Colonic mucosa (tissue), 4 donors: Measurements from ENCODE around the gene FAT4. TPM values are rescaled to one million over a fixed set of nuclear protein-coding genes. Genes with fewer than 3 reads are reported as not detected.
A peak's percentile ranks its signal among the peaks of the same experiment; 100 is the strongest.

ENCODE experiments used
- DNase-seq: peaks from one replicate; pipeline ENCODE4 v3.0.0-alpha.2; 2020
- H3K27ac ChIP-seq: fragments of 200-600 bp; one replicate; pipeline ENCODE4 v1.8.0; 2021
- H3K27me3 ChIP-seq: fragments of 200-600 bp; one replicate; pipeline ENCODE4 v1.8.0; 2021
- H3K36me3 ChIP-seq: fragments of 200-600 bp; one replicate; pipeline ENCODE4 v1.8.0; 2021
- H3K4me1 ChIP-seq: fragments of 200-600 bp; one replicate; pipeline ENCODE4 v1.8.0; 2021; ENCODE audit warnings: mild to moderate bottlenecking
- H3K4me3 ChIP-seq: fragments of 200-600 bp; one replicate; pipeline ENCODE4 v1.8.0; 2021
- H3K9ac ChIP-seq, 2 donors: one replicate each; pipeline ENCODE4 v1.7.0; 2013; ENCODE audit warnings: control low read depth in 2 of 2, low read depth in 2 of 2, low read length in 2 of 2
- H3K9me3 ChIP-seq: fragments of 200-600 bp; one replicate; pipeline ENCODE4 v1.8.0; 2021
- intact Hi-C: fragments of 100-400 bp; cut with DNase I; formaldehyde crosslinking; loops from one replicate; pipeline ENCODE4 v1.14.1; 2022
- total RNA-seq, 2 donors: library from RNA; stranded (reverse); fragmentation: NEBNext Ultra II Directional in 1 of 2; extraction: Animal tissue kit (Norgen Biotek cat#: 25700) in 1 of 2; gene quantifications; one replicate each; pipeline ENCODE4 v1.2.1, GENCODE V29; 2021
- TF ChIP-seq, protein P1 (sequence below): fragments of 200-600 bp; IDR thresholded peaks from one replicate; pipeline ENCODE4 v1.8.0; 2022; ENCODE audit warnings: antibody characterized with exemption, mild to moderate bottlenecking
- donor health status: healthy.
- donor health status: DM: no; HTN: no; CAD: no.
- donor health status: DM: no; HTN: no; CAD: no.

Gene FAT4, protein sequence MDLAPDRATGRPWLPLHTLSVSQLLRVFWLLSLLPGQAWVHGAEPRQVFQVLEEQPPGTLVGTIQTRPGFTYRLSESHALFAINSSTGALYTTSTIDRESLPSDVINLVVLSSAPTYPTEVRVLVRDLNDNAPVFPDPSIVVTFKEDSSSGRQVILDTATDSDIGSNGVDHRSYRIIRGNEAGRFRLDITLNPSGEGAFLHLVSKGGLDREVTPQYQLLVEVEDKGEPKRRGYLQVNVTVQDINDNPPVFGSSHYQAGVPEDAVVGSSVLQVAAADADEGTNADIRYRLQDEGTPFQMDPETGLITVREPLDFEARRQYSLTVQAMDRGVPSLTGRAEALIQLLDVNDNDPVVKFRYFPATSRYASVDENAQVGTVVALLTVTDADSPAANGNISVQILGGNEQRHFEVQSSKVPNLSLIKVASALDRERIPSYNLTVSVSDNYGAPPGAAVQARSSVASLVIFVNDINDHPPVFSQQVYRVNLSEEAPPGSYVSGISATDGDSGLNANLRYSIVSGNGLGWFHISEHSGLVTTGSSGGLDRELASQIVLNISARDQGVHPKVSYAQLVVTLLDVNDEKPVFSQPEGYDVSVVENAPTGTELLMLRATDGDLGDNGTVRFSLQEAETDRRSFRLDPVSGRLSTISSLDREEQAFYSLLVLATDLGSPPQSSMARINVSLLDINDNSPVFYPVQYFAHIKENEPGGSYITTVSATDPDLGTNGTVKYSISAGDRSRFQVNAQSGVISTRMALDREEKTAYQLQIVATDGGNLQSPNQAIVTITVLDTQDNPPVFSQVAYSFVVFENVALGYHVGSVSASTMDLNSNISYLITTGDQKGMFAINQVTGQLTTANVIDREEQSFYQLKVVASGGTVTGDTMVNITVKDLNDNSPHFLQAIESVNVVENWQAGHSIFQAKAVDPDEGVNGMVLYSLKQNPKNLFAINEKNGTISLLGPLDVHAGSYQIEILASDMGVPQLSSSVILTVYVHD (N-terminal part only)
- 1 to 10 TPM; 1.5 to 4.3 TPM for total RNA-seq

GRCh38 chr4:125314676-125315575, at the start of gene FAT4:
Gene FAT4, plus strand, starts transcription at chr4:125314955. Its CDS starts 1,457 bp downstream, at chr4:125316412.
- H3K9me3 ChIP-seq = no peaks in the 10 kb centered on the region
- intact Hi-C loops = loop anchor here (5.0 to 10.0 kb wide), 2 partner anchors 422 to 1290 kb away; no protein-coding TSS in a partner anchor
- no peaks in the 10 kb centered on the region for H3K4me1 ChIP-seq
- TF ChIP-seq, protein P1, sequence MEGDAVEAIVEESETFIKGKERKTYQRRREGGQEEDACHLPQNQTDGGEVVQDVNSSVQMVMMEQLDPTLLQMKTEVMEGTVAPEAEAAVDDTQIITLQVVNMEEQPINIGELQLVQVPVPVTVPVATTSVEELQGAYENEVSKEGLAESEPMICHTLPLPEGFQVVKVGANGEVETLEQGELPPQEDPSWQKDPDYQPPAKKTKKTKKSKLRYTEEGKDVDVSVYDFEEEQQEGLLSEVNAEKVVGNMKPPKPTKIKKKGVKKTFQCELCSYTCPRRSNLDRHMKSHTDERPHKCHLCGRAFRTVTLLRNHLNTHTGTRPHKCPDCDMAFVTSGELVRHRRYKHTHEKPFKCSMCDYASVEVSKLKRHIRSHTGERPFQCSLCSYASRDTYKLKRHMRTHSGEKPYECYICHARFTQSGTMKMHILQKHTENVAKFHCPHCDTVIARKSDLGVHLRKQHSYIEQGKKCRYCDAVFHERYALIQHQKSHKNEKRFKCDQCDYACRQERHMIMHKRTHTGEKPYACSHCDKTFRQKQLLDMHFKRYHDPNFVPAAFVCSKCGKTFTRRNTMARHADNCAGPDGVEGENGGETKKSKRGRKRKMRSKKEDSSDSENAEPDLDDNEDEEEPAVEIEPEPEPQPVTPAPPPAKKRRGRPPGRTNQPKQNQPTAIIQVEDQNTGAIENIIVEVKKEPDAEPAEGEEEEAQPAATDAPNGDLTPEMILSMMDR = no peak
- peak within 1 kb of the TSS; percentile 73 for H3K27ac ChIP-seq
- H3K4me3 ChIP-seq = peak within 1 kb of the TSS; percentile 62
- peak; percentile 77 for DNase-seq
- no peaks in the 10 kb centered on the region for H3K36me3 ChIP-seq
- peaks cover 14% of the 10 kb centered on the region for H3K27me3 ChIP-seq
- H3K9ac ChIP-seq = peak within 1 kb of the TSS; percentile 51 to 73

DNA sequence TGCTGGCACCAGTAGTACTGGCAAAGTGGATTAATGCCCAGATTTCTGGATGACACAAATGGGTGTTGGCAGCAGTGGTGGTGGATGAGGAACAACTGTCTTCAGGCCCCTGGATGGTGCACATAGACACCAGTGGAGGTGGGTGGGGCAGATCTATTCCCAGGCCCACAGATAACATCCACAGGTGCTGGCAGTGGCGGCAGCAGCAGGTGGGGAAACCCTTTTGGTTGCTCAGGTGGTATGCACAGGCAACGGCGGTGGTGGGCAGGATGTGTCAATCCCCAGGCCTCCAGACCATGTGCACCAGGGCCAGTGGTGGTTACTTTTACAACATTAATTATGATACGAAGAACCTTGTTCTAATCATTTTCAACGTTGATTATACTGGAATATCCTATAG, 48.9 kb upstream of the FAT4 start:
- Histone ChIP-seq H3K4me3 (no peak overlapping the region), H3K36me3 (no peaks in the 10 kb centered on the region), H3K9ac (no peak overlapping the region), H3K27ac (no peak overlapping the region), H3K9me3 (no peaks in the 10 kb centered on the region), H3K4me1 (no peaks in the 10 kb centered on the region), H3K27me3 (no peaks in the 10 kb centered on the region)
- no peak for DNase-seq
- TF ChIP-seq, protein P1 = no peak
- intact Hi-C loops = no loop called here

DNA sequence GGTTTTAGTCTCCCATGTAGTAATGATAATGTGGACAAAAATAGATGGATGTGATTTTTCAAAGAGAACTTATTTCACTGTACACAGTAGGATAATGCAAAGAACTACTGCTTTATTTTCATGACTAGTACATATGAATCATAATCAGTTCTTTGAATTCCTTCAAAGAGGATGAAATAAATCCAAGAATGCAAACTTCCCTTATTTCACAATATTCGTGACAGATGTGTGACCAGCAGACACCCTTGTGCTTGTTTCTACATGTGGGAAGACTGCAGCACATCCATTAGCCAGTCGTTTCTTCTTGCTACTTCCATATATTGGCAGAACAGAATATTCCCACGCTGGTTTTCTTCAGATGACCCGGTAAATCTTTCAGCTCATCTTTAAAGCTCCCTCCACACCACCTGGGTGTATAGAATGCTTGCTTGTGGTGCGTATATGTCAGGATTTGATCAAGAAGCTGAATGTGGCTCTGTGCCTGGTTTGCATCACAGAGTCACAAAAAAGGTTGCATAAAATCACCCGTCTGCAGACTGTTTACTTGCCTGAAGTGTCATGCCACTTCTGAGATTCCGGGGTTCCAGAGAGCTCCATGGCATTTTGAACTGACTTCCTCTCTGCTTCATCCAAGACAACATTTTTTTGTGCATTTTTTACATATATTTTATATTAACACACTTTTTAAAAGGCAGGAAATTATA, 47.7 kb upstream of the FAT4 start:
- no peaks in the 10 kb centered on the region for H3K36me3 ChIP-seq
- H3K4me3 ChIP-seq = no peak overlapping the region
- no peaks in the 10 kb centered on the region for H3K27me3 ChIP-seq
- H3K4me1 ChIP-seq = no peaks in the 10 kb centered on the region
- intact Hi-C loops = no loop called here
- no peaks in the 10 kb centered on the region for H3K9me3 ChIP-seq
- TF ChIP-seq, protein P1 = no peak
- H3K27ac ChIP-seq = no peak overlapping the region
- H3K9ac ChIP-seq = no peak overlapping the region
- DNase-seq = no peak

GRCh38 chr4:125267630-125268029, 47.1 kb upstream of the FAT4 start:
- Histone ChIP-seq H3K4me1 (no peaks in the 10 kb centered on the region), H3K9me3 (no peaks in the 10 kb centered on the region), H3K27ac (no peak overlapping the region), H3K27me3 (no peaks in the 10 kb centered on the region), H3K9ac (no peak overlapping the region), H3K4me3 (no peak overlapping the region), H3K36me3 (no peaks in the 10 kb centered on the region)
- no peak for DNase-seq
- intact Hi-C loops = no loop called here
- TF ChIP-seq, protein P1 = no peak
